Stimulated activated CD4-positive, alpha-beta T cell treated with anti-CD3 and anti-CD28 coated beads, TNF-alpha, amount 100 ng/mL, for 24 hours (primary cell): ENCODE results near the gene BICD1.
"Not testable (repeated sequence)": the region's sequence is repeated elsewhere in the genome, so short reads cannot be mapped to it uniquely, and the experiment has no call there.

Source experiments
- DNase-seq, 3 experiments: peaks; one replicate each; pipeline ENCODE4 v3.0.0-alpha.2; 2020; ENCODE audit warnings: low read depth in 3 of 3

The BICD1 gene

GRCh38 chr12:32196250-32197198 lies 89.9 kb downstream of the BICD1 start:
- no peak for DNase-seq

GRCh38 chr12:32197421-32197820 lies 90.8 kb downstream of the BICD1 start:
- no peak for DNase-seq

GRCh38 chr12:32198555-32198954 lies 91.9 kb downstream of the BICD1 start:
- no peak for DNase-seq

- DNase-seq: no peak
These were observed 94.4 kb downstream of the BICD1 start for GRCh38 chr12:32201096-32201495.

GRCh38 chr12:32201976-32202375 lies 95.3 kb downstream of the BICD1 start:
- DNase-seq: no peak

- DNase-seq: no peak
These were observed 99.1 kb downstream of the BICD1 start for GRCh38 chr12:32205731-32206130.

GRCh38 chr12:32208355-32208754 lies 101.7 kb downstream of the BICD1 start:
- DNase-seq: no peak

- DNase-seq: no peak
These were observed 104.6 kb downstream of the BICD1 start for GRCh38 chr12:32211066-32211899.

GRCh38 chr12:32211900-32212156 lies 105.2 kb downstream of the BICD1 start:
- no peak for DNase-seq

GRCh38 chr12:32214723-32215122 lies 108.1 kb downstream of the BICD1 start:
- DNase-seq: no peak

GRCh38 chr12:32217354-32218310 lies 111.0 kb downstream of the BICD1 start:
- no peak for DNase-seq

- DNase-seq: no peak
These were observed 117.3 kb downstream of the BICD1 start for GRCh38 chr12:32223941-32224340.

- no peak for DNase-seq
These were observed 120.1 kb downstream of the BICD1 start for GRCh38 chr12:32226768-32227167.

GRCh38 chr12:32229971-32230612 lies 123.4 kb downstream of the BICD1 start:
- DNase-seq: no peak

GRCh38 chr12:32230613-32230993 lies 124.0 kb downstream of the BICD1 start:
- DNase-seq: no peak

GRCh38 chr12:32231361-32231760 lies 124.7 kb downstream of the BICD1 start:
- DNase-seq: not testable (repeated sequence)

- no peak for DNase-seq
These were observed 126.9 kb downstream of the BICD1 start for GRCh38 chr12:32233568-32233967.

- DNase-seq: no peak
These were observed 128.6 kb downstream of the BICD1 start for GRCh38 chr12:32235251-32235650.

- no peak for DNase-seq
These were observed 133.5 kb downstream of the BICD1 start for GRCh38 chr12:32240162-32240561.

- DNase-seq: no peak
These were observed 134.2 kb downstream of the BICD1 start for GRCh38 chr12:32240831-32241230.

- DNase-seq: no peak
These were observed 136.0 kb downstream of the BICD1 start for GRCh38 chr12:32242641-32243040.
